HG02623 (cell line): Measurements from ENCODE around the gene FTO.
A peak's percentile ranks its signal among the peaks of the same experiment; 100 is the strongest.
"Not testable (repeated sequence)": the region's sequence is repeated elsewhere in the genome, so short reads cannot be mapped to it uniquely, and the experiment has no call there.

Experiments
- ATAC-seq: cut with Tn5 transposase; IDR thresholded peaks from one replicate; pipeline ENCODE4 v1.9.1; 2021; ENCODE audit warnings: moderate library complexity; ENCODE audit not compliant: unreplicated experiment

The FTO gene

GRCh38 chr16:54171626-54172537 is 467.9 kb downstream of the FTO start:
- ATAC-seq, result no peak

- no peak for ATAC-seq
Measured at GRCh38 chr16:54173490-54173889, 469.5 kb downstream of the FTO start.

- no peak for ATAC-seq
Measured at GRCh38 chr16:54174201-54174600, 470.2 kb downstream of the FTO start.

- no peak for ATAC-seq
Measured at GRCh38 chr16:54174750-54175149, 470.8 kb downstream of the FTO start.

GRCh38 chr16:54175169-54175551 is 471.2 kb downstream of the FTO start:
- no peak for ATAC-seq

- no peak for ATAC-seq
Measured at GRCh38 chr16:54175552-54176375, 471.8 kb downstream of the FTO start.

- ATAC-seq, result no peak
Measured at GRCh38 chr16:54176376-54176901, 472.5 kb downstream of the FTO start.

- ATAC-seq, result no peak
Measured at GRCh38 chr16:54177052-54177861, 473.3 kb downstream of the FTO start.

- no peak for ATAC-seq
Measured at GRCh38 chr16:54177862-54178477, 474.0 kb downstream of the FTO start.

GRCh38 chr16:54178478-54178976 is 474.6 kb downstream of the FTO start:
- no peak for ATAC-seq

GRCh38 chr16:54180421-54181359 is 476.7 kb downstream of the FTO start:
- ATAC-seq, result no peak

- not testable (repeated sequence) for ATAC-seq
Measured at GRCh38 chr16:54181683-54182329, 477.9 kb downstream of the FTO start.

- ATAC-seq, result no peak
Measured at GRCh38 chr16:54185045-54185444, 481.1 kb downstream of the FTO start.

- ATAC-seq, result no peak
Measured at GRCh38 chr16:54191163-54191562, 487.2 kb downstream of the FTO start.

- ATAC-seq, result no peak
Measured at GRCh38 chr16:54191592-54191991, 487.6 kb downstream of the FTO start.

GRCh38 chr16:54193013-54193664 is 489.2 kb downstream of the FTO start:
- ATAC-seq, result no peak

GRCh38 chr16:54193665-54194333 is 489.8 kb downstream of the FTO start:
- ATAC-seq, result peak; percentile 85

GRCh38 chr16:54194334-54194743 is 490.4 kb downstream of the FTO start:
- ATAC-seq, result no peak
